Neural progenitor cell (in vitro differentiated cells): Measurements from ENCODE around the gene LDLRAD4.

Source experiments
- EZH2 ChIP-seq: fragments of 200-600 bp; sonication (generic); IDR thresholded peaks from 2 replicates; pipeline ENCODE4 v1.6.1; 2017; ENCODE audit warnings: antibody characterized with exemption, mild to moderate bottlenecking, moderate library complexity
- EZH2phosphoT487 ChIP-seq: fragments of 200-600 bp; sonication (generic); IDR thresholded peaks from 2 replicates; pipeline ENCODE4 v1.6.1; 2017; ENCODE audit warnings: antibody characterized with exemption
- TF ChIP-seq, protein P1 (sequence below): fragments of 200-600 bp; sonication (generic); IDR thresholded peaks from 2 replicates; pipeline ENCODE4 v1.5.1; 2017; ENCODE audit warnings: antibody characterized with exemption, mild to moderate bottlenecking

DNA sequence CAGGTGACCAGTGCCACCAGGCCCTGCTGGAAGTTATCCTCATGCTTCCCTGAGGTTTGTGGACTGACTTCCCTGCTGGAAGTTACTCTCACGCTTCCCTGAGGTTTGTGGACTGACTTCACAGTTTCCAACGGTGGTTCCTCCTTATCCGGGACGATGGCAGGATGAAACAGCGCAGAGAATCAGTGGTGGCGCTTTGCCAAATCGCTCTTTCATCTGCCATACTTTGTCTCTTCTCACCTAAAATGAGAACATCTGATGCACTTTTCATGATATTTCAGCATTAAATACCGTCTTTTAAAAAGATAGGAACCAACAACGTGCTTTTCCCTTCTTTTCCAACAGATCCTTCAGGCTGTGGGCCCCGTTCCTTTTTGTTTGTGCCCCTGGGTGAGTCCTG, 183.3 kb downstream of the LDLRAD4 start:
- TF ChIP-seq, protein P1, sequence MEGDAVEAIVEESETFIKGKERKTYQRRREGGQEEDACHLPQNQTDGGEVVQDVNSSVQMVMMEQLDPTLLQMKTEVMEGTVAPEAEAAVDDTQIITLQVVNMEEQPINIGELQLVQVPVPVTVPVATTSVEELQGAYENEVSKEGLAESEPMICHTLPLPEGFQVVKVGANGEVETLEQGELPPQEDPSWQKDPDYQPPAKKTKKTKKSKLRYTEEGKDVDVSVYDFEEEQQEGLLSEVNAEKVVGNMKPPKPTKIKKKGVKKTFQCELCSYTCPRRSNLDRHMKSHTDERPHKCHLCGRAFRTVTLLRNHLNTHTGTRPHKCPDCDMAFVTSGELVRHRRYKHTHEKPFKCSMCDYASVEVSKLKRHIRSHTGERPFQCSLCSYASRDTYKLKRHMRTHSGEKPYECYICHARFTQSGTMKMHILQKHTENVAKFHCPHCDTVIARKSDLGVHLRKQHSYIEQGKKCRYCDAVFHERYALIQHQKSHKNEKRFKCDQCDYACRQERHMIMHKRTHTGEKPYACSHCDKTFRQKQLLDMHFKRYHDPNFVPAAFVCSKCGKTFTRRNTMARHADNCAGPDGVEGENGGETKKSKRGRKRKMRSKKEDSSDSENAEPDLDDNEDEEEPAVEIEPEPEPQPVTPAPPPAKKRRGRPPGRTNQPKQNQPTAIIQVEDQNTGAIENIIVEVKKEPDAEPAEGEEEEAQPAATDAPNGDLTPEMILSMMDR, result no peak
- no peak for TF ChIP-seq EZH2
- no peak for TF ChIP-seq EZH2phosphoT487
